CD4-positive, alpha-beta T cell treated with Interleukin-12 subunit alpha and Interleukin-12 subunit beta, for 1 hour (primary cell): ENCODE results near the gene CETN2.
"Not testable (repeated sequence)": the region's sequence is repeated elsewhere in the genome, so short reads cannot be mapped to it uniquely, and the experiment has no call there.

Experiments used
- DNase-seq: peaks from one replicate; pipeline ENCODE4 v3.0.0-alpha.2; 2020

Gene CETN2

DNA sequence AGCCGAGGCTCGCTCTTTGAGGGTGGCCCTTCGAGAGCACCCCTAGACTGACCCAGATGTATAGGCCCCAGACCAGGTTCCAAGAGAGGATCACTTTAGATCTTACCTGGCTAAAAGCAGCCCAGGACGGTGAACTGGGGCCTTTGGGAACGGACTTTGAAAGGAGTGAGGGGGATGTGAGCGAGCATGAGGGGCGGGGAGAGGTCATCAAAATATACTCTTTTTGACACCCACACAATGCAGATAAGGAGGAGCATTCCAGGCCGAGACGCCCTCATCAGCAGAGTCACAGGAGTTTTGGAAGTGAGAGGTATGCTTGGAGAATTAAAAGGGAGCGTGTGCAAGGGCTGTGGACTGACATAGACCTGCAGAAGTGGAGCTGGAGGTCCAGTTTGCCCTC lies 834 bp upstream of the CETN2 start:
- DNase-seq, result no peak

DNA sequence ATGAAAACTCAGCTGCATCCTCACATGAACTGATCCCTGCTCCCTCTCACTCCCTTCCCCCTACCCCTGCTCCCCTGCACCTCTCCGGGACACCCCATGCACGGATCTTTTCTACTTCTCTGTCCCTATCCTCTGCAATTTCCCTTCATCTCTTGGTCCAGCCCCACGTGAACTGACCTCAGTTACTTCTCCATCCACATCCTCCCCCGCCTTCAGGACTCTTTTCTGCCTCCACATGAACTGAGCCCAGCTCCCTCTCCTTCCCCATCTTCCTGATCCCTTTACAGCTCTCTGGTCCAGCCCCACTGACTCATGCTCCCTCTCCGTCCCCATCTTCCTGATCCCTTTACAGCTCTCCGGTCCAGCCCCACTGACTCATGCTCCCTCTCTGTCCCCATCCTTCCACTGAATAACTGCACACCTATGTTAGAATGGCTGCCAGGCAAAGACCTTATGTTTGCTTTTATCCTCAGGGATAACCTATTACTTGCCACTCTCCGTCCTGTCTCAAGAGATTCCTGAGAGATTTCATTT lies 5.6 kb downstream of the CETN2 start:
- DNase-seq, result no peak

DNA sequence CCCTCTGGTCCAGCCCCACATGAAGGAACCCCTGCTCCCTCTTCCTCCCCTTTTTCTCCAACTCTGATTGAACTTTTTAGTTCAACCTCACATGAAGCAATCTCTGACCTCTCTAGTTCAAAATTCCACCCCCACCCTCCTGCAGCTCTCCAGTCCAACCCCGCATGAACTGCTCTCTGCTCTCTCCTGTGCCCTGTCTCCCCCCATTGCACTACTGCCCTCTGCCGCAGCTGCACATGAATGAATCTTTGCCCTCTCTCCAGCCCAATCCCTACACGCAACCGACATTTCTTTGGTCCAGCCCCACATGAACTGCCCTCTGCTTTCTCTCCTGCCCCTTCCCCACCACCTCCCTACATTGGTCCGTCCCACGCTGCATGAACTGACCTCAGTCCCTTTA lies 6.9 kb downstream of the CETN2 start:
- DNase-seq, result no peak

DNA sequence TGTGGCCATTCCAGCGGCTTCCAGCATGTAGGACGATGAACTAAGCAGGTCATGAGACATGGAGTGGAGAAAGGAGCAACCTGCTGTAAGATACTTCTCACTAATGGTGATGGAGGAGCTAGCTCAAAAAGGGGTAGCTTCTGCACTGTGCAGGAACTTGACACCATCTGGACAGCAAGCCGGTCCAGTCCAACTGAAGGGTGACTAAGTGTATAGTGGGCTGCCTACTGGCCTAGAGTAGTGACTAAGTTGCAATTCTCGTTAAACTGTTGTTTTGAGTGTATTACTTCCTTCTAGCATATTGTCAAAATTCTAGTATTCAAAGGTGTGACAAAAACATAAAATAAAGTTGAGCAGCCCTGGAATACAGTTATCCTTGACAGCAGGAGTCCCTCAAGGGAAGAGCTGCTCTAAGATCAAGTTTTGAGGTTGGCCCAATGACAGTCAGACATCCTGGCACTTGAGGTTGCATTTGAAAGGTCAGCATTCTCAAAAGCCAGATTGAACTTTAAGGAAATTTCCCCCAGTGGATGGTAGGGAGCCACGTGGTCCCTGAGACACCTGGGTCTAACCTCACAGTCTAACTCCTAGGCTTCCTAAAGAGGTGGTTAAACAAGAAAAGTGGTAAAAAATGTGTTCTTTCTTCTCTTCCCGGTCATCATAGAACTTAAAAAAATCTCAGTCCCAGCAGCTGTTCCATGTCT lies 8.0 kb downstream of the CETN2 start:
- no peak for DNase-seq

DNA sequence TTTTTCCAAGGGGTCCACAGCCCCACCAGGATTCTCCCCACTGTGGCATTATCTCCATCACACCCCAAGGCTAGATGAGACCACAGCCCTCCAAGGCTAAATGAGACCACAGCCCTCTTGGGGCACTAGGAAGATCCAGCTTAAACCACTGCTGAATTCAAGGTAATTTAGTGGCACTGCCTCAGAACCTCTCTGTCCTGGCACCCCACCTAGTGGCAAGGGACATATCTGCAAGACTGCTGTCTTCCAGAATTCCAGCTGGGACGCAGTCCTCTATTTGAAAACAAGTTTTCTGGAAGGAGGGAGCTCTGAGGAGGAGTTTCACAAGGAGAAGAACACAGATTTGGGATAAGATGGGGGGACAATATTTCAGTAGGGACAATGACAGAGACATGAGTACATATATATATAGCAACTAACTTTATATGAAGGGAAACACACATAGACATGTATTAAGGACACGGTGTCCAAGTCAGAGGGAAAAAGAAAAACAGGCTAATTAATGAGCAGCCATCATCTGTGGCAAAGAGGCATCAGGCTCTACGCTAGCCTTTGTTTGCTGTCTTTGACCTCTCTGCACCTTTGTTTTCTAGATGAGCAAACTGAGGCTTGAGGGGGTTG lies 9.3 kb downstream of the CETN2 start:
- DNase-seq, result no peak

DNA sequence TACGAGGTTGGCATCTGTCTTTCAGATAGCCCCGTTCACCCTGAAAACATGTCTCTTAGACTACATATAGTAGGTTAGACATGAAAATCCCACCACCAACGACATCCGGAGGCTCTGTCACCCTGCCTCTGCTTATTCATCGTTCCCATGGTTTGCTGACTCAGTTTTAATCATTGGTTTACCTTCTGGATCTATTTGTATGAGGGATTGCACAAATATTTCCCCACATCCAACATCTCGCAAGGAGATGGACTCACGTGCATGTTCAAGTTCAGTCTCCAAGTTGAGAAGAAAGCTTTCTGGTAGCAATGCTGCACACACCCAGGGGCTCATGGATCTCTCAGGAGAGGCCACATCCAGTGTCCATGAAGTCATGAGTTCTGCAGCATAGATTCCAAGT lies 10.8 kb downstream of the CETN2 start:
- DNase-seq, result no peak

DNA sequence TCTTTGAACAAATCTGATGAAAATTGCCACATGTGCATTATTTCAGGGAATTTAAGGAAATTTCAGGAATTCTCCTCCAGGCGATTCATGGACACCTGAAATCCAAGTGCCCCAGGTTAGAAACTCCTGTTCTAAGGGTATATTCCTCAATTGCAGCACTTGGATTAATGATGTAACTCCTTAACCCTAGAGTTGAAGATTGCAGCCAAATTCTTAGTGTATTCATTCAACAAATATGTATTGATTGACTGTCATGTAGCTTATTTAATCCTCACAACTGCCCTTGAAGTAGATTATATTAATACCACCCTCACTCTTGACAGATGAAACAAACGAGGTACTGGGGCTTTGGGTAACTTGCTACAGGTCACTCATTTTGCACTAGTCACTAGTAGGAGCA lies 11.3 kb downstream of the CETN2 start:
- no peak for DNase-seq

DNA sequence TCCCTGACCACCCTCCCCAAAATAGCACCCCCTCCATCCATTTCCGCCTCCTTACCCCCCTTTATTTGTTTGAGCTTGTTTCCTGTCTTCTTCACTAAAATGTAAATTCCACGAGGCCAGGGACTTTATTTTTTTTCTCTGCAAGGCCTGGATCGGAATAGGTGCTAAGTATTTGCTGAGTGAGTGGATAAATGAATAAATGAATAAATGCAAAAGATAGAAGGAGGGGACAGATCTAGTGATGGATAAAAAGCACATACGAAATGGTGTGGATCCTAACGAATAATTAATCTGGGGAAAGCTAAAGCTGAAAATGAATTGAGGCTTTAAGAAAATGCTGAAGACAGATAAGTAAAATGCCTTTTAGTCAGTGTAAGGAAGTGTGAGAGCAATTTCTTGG lies 12.2 kb downstream of the CETN2 start:
- no peak for DNase-seq

DNA sequence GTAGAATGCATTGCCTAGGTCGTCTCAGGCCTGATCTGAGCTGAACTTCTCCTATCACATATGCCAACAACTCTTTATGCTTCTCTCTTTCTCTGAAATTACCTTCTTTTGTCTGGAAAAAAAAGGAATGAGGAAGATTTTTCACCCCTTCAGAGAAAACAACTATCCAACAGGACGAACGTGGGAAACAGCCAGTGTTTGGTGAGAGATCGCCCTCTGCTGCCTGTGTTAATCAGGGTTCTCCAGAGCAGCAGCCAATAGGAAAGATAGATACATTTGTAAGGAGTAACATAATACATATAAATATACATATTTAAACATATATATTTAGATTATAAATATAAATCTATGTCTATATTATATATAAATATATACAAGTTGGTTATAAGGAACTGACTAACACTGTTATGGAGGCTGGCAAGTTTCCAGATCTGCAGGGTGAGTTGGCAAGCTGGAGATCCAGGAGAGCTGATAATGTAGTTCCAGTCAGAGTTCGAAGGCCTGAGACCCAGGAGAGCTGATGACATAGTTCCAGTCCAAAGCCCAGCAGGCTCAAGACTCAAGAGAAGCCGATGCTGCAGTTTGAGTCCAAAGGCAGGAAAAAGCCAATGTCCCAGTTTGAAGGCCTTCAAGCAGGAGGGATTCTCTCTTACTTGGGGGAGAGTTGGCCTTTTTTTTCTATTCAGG lies 13.3 kb downstream of the CETN2 start:
- no peak for DNase-seq

DNA sequence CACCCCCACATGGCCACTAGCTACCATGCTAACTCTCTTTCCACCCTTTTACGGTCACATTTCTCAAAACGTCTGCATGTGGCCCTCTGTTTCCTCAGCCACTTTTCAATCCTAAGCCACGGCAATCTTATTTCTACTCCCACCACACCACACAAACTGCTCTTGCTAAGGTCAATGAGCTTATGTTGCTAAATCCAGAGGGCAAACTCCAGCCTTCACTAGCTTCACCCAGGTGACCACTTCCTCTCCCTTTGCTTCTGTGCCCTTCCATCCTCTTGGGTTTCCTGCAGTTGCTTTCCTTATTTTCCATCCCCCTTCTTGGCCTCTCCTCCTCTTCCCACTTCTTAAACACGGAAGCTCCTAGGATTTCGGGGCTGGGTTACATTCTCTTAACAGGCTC lies 16.5 kb downstream of the CETN2 start:
- no peak for DNase-seq

DNA sequence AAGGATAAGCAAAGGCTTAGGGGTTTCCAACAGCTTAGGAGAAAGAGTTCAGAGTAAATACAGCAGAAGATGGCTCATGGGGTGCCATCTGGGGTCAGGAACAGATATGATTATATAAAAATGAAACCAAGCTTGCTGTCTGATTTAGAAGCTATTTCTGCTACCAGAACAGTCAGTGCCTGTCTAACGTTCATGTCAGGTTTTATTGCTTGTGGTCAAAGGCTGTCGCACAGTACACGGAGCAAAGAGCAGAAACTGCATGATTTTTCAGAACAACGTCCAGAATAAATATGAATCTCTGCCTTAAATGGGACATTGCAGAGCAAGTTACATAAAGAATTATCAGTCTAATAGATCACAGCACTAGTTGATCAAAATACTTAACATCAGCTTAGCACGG lies 17.4 kb downstream of the CETN2 start:
- no peak for DNase-seq

DNA sequence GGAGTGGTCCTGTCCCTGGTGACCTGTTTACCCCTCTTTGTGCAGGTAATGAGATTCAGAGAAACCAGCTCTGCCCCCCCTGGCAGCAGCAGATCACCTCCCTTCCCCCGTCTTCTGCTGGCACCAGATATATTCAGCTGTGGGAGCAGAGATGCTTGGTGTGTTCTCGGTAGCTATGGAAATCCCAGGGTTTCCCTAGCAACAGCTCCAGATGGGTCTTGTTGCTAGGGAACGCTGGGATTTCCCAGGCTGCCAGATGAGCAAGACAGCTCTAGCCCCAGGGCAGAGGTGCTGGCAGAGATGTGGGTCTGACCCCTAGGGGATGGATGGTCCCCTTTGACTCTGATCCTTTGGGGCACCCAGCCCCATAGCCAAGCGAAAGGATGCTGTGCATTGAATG lies 20.2 kb downstream of the CETN2 start:
- DNase-seq, result no peak

DNA sequence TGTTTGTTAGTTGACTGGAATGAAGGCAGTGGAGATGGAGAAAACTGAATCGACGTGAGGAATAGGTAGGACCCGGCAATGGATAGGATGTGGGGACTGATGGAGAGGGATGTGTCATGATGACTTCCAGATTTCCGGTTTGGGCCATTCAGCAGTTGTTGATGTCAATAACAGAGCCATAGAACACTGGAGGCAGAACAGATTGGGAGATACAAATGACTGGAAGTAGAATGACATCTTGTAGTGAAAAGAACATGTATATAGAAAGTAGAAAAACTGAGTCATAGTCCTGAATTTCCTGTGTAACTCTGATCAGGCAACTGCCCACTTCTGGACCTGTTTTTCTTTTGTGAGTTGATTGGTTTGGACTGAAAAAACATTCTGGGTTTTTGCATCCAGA lies 24.5 kb downstream of the CETN2 start:
- no peak for DNase-seq

DNA sequence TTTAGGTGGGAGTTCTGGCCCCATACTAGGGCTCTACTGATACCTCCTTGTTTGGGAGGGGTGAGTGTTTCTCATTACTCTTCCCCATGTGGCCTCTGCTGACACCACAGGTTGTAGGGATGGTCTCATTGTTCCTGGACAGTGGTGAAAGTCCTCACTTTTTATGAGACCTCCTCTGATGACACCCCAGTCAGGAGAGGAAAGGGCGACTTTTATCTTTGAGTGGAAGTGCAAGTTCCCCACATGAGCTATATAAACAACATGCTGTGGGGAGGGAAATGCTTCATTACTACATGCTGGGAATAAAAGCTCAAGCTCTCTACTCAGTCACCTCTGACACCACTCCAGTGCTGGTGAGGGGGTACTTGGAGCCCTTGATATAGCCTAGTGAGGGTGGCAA lies 31.6 kb downstream of the CETN2 start:
- DNase-seq, result no peak

DNA sequence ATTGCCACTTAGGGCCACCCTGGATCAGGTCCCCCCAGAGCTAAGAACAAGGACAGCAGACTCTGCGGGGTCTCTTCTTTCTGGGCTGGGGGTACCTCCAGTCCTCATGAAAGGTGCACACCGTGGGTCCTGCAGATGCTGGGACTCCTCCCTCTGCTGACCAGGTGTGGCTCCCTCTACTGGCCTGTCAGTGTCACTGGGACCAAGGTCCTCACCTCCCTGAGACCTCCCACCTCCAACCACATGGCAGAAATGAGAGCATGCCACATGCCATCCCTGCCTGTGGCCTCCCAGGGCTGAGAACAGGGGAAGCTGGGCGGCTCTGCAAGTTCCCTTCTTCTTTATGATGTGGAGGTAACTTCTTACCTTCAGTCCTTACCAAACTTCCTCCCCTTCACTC lies 43.5 kb downstream of the CETN2 start:
- not testable (repeated sequence) for DNase-seq
